GM12878 (cell line): Measurements from ENCODE around the gene POU3F2. TPM values are rescaled to one million over a fixed set of nuclear protein-coding genes. Genes with fewer than 3 reads are reported as not detected.

Source experiments
- ATAC-seq: fragments of 200-7000 bp; cut with Tn5 transposase; 3 replicates; pipeline ENCODE4 v1.9.1; 2020; ENCODE audit warnings: mild to moderate bottlenecking, moderate library complexity
- BruUV-seq: library from RNA; stranded (reverse); fragments of 400-500 nt; replicated peaks from 2 replicates; lab custom pipeline; 2021; lab: Mats Ljungman, UMichigan
- CTCF ChIA-PET: fragments of 300-600 bp; sonication (Branson Sonifier 250); formaldehyde crosslinking; extraction: SDS; loops from one replicate; lab custom pipeline; 2021; ENCODE audit warnings: inconsistent platforms; lab: Yijun Ruan, JAX
- POLR2A ChIA-PET: fragments of 350-600 bp; formaldehyde crosslinking; extraction: SDS; loops from one replicate; lab custom pipeline; 2021; ENCODE audit warnings: inconsistent platforms; lab: Charles Lee
- RAD21 ChIA-PET: fragments of 300-600 bp; sonication (Branson Sonifier 250); formaldehyde crosslinking; loops from one replicate; lab custom pipeline; 2023; ENCODE audit warnings: antibody characterized with exemption; ENCODE audit not compliant: unreplicated experiment; lab: Charles Lee
- SMC1A ChIA-PET: fragments of 300-600 bp; sonication (Branson Sonifier 250); formaldehyde crosslinking; loops from one replicate; lab custom pipeline; 2023; ENCODE audit not compliant: unreplicated experiment, uncharacterized antibody; lab: Charles Lee
- DNase-seq: peaks from one replicate; pipeline ENCODE4 v3.0.0-alpha.2; 2011; ENCODE audit warnings: low read depth, low spot score
- FAIRE-seq: peaks from 3 replicates; lab custom pipeline; 2011; peaks lifted over from hg19 to GRCh38; lab: Jason Lieb, UNC
- H2AFZ ChIP-seq: 2 replicates; pipeline ENCODE4 v1.6.0; 2011; ENCODE audit warnings: low read depth, low read length, control low read depth; ENCODE audit not compliant: control insufficient read depth
- H3K27ac ChIP-seq: 2 replicates; pipeline ENCODE4 v1.5.1; 2011; ENCODE audit warnings: control low read depth; ENCODE audit not compliant: control insufficient read depth, insufficient read depth
- H3K27me3 ChIP-seq, 2 experiments: replicated peaks in 1 of 2; 2 replicates each; pipeline versions ENCODE4 v1.6.0 to v1.6.1; 2011; ENCODE audit warnings: low read length in 1 of 2; ENCODE audit not compliant: control insufficient read depth in 2 of 2, insufficient read depth in 2 of 2
- H3K36me3 ChIP-seq, 2 experiments: 2 replicates each; pipeline ENCODE4 v1.5.1; 2011; ENCODE audit warnings: low read length in 1 of 2; ENCODE audit not compliant: control insufficient read depth in 2 of 2, insufficient read depth in 2 of 2
- H3K4me1 ChIP-seq: 2 replicates; pipeline ENCODE4 v1.6.1; 2011; ENCODE audit warnings: mild to moderate bottlenecking, low read length, moderate library complexity, mixed read lengths; ENCODE audit not compliant: control insufficient read depth, insufficient read depth
- H3K4me2 ChIP-seq: 2 replicates; pipeline ENCODE4 v1.6.0; 2011; ENCODE audit warnings: control low read depth; ENCODE audit not compliant: control insufficient read depth, insufficient read depth
- H3K4me3 ChIP-seq: fragments of 200-600 bp; sonication (generic); 2 replicates; pipeline ENCODE4 v1.5.1; 2016
- H3K79me2 ChIP-seq: 2 replicates; pipeline ENCODE4 v1.6.0; 2011; ENCODE audit warnings: low read length; ENCODE audit not compliant: control insufficient read depth, insufficient read depth
- H3K9ac ChIP-seq: 2 replicates; pipeline ENCODE4 v1.8.0; 2011; ENCODE audit warnings: low read length, control low read depth, mixed read lengths; ENCODE audit not compliant: control insufficient read depth, insufficient read depth
- H3K9me3 ChIP-seq: replicated peaks from 3 replicates; pipeline ENCODE4 v1.5.1; 2011; ENCODE audit warnings: mild to moderate bottlenecking, low read length; ENCODE audit not compliant: control insufficient read depth, insufficient read depth
- H4K20me1 ChIP-seq: 2 replicates; pipeline ENCODE4 v1.6.0; 2011; ENCODE audit not compliant: control insufficient read depth, insufficient read depth
- BMI1 ChIP-seq: fragments of 450-650 bp; IDR thresholded peaks from 2 replicates; pipeline ENCODE4 v1.6.1; 2016; ENCODE audit warnings: mild to moderate bottlenecking, moderate library complexity, borderline replicate concordance
- CBFB ChIP-seq: IDR thresholded peaks from 2 replicates; pipeline ENCODE4 v1.6.1; 2016; ENCODE audit warnings: antibody characterized with exemption, low read depth
- FOS ChIP-seq: IDR thresholded peaks from 3 replicates; pipeline ENCODE4 v1.6.1; 2011; ENCODE audit warnings: borderline replicate concordance; ENCODE audit not compliant: insufficient read length; ENCODE audit errors: extremely low read depth
- GATAD2B ChIP-seq: fragments of 450-650 bp; conservative IDR thresholded peaks from 2 replicates; pipeline ENCODE4 v1.6.1; 2017; ENCODE audit warnings: low read depth, mild to moderate bottlenecking, moderate library complexity
- HDAC2 ChIP-seq: fragments of 200-600 bp; sonication (generic); IDR thresholded peaks from 2 replicates; pipeline ENCODE4 v1.6.1; 2017
- HDAC6 ChIP-seq: fragments of 200-600 bp; sonication (generic); IDR thresholded peaks from one replicate; pipeline ENCODE4 v1.8.0; 2017; ENCODE audit warnings: antibody characterized with exemption; ENCODE audit not compliant: unreplicated experiment
- IKZF1 ChIP-seq: fragments of 450-650 bp; conservative IDR thresholded peaks from 2 replicates; pipeline ENCODE4 v1.6.1; 2017; ENCODE audit warnings: antibody characterized with exemption, mild to moderate bottlenecking
- MTA2 ChIP-seq: fragments of 450-650 bp; IDR thresholded peaks from 2 replicates; pipeline ENCODE4 v1.6.1; 2016; ENCODE audit warnings: low read depth, mild to moderate bottlenecking, moderate library complexity
- NR2C2 ChIP-seq: IDR thresholded peaks from 2 replicates; pipeline ENCODE4 v1.6.1; 2011; ENCODE audit warnings: borderline replicate concordance, low read depth; ENCODE audit not compliant: control insufficient read depth, insufficient read length
- RBBP5 ChIP-seq: fragments of 200-600 bp; sonication (generic); conservative IDR thresholded peaks from 2 replicates; pipeline ENCODE4 v1.6.1; 2016
- STAT1 ChIP-seq: fragments of 450-650 bp; conservative IDR thresholded peaks from 2 replicates; pipeline ENCODE4 v1.6.1; 2014; ENCODE audit warnings: antibody characterized with exemption, mild to moderate bottlenecking
- TARDBP ChIP-seq: IDR thresholded peaks from 2 replicates; pipeline ENCODE4 v1.6.1; 2016; ENCODE audit warnings: borderline replicate concordance
- YBX1 ChIP-seq: fragments of 450-650 bp; IDR thresholded peaks from 2 replicates; pipeline ENCODE4 v1.6.1; 2016; ENCODE audit warnings: antibody characterized with exemption
- ZBTB11 ChIP-seq: fragments of 450-650 bp; formaldehyde crosslinking; IDR thresholded peaks from 2 replicates; pipeline ENCODE4 v1.5.0; 2022; ENCODE audit warnings: mild to moderate bottlenecking, missing genetic modification characterization
- ZBTB33 ChIP-seq: fragments of 450-650 bp; IDR thresholded peaks from 2 replicates; pipeline ENCODE4 v1.6.1; 2017; ENCODE audit warnings: mild to moderate bottlenecking
- ZNF384 ChIP-seq: IDR thresholded peaks from 2 replicates; pipeline ENCODE4 v1.6.1; 2012; ENCODE audit warnings: low read depth, mild to moderate bottlenecking, low read length, improper control_type of control experiment, borderline replicate concordance
- WGBS: methylation state at CpG from one replicate; pipeline ENCODE4 v1.1.6; 2016; ENCODE audit warnings: low lambda C conversion rate; ENCODE audit not compliant: insufficient replicate concordance, insufficient coverage; ENCODE audit errors: missing lambda C conversion rate; 5-methylcytosine and 5-hydroxymethylcytosine counted together
- in situ Hi-C: fragments of 300-500 bp; cut with MboI; formaldehyde crosslinking; loops from 9 replicates; pipeline ENCODE4 v1.14.3; 2018; ENCODE audit warnings: mixed read lengths
- intact Hi-C: fragments of 100-400 bp; cut with micrococcal nuclease; formaldehyde crosslinking; loops from one replicate; pipeline ENCODE4 v1.14.2; 2022; ENCODE audit not compliant: unreplicated experiment
- polyA plus RNA-seq, 11 experiments: library from polyadenylated mRNA; depleted of rRNA in 4 of 11; unstranded in 6 of 11; stranded (reverse) in 5 of 11; fragments of >200 nt; fragmentation: Nextera tagmentation in 4 of 11; fragmentation: Illumina TruSeq in 1 of 11; extraction: Ambion mirVana in 4 of 11; extraction: Trizol in 1 of 11; gene quantifications; 1 replicate in 1 of 11; 2 replicates in 10 of 11; pipeline versions ENCODE4 v1.2.1 to v1.2.3, GENCODE V29; 2011 to 2016; ENCODE audit warnings: inconsistent platforms in 2 of 11, missing spikeins in 2 of 11, low read depth in 1 of 11
- total RNA-seq, 4 experiments: library from RNA; depleted of rRNA in 3 of 4; stranded (reverse); fragments of >200 nt in 3 of 4; fragmentation: Illumina TruSeq in 1 of 4; extraction: Trizol in 1 of 4; gene quantifications; 2 replicates each; pipeline versions ENCODE4 v1.2.1 to v1.2.3, GENCODE V29; 2013 to 2021

The POU3F2 gene
- total and polyA plus RNA-seq, 10 of the 15 experiments (the other 5 are each of a cell fraction or from before 2014, with no cell fraction given): not detected

- H3K4me2 ChIP-seq: no peak overlapping the region
- ATAC-seq (no peak), DNase-seq (no peak), FAIRE-seq (no peak)
- H2AFZ ChIP-seq: no peak overlapping the region
- 28% methylated on average over 3 of the region's 3 CpGs for WGBS
- TF ChIP-seq HDAC2: no peak
- TF ChIP-seq IKZF1: no peak
- no peak for TF ChIP-seq GATAD2B
- no peak for TF ChIP-seq TARDBP
- TF ChIP-seq STAT1: no peak
- no peak for TF ChIP-seq HDAC6
- TF ChIP-seq ZNF384: no peak
- no peak for TF ChIP-seq CBFB
- TF ChIP-seq NR2C2: no peak
- no peak for TF ChIP-seq MTA2
- no peak for TF ChIP-seq ZBTB11 (CRISPR knock-in tag)
- no peak for TF ChIP-seq YBX1
- no peak for TF ChIP-seq BMI1
- no peak for TF ChIP-seq FOS
- TF ChIP-seq RBBP5: no peak
- TF ChIP-seq ZBTB33: no peak
- ChIA-PET RAD21 (no interaction called here), POLR2A (interaction anchor here (0.5 kb wide), 1 partner anchor 570 kb away, joined by 3 read pairs; no protein-coding TSS in a partner anchor), CTCF (no interaction called here), SMC1A (no interaction called here)
- H3K9ac ChIP-seq: no peak overlapping the region
- no peaks in the 10 kb centered on the region for H3K36me3 ChIP-seq
- intact Hi-C loops (no loop called here), in situ Hi-C loops (no loop called here)
- H3K27ac ChIP-seq: no peak overlapping the region
- no peaks in the 10 kb centered on the region for H3K79me2 ChIP-seq
- no peaks in the 10 kb centered on the region for H3K27me3 ChIP-seq
- no peaks in the 10 kb centered on the region for H4K20me1 ChIP-seq
- H3K4me1 ChIP-seq: no peaks in the 10 kb centered on the region
- no peaks in the 10 kb centered on the region for H3K9me3 ChIP-seq
- H3K4me3 ChIP-seq: no peak overlapping the region
- no TSS peak for BruUV-seq
Measured at GRCh38 chr6:98800866-98801265, 33.5 kb upstream of the POU3F2 start.
